ENCODE data around the gene TMEM101.
"Not testable (repeated sequence)": the region's sequence is repeated elsewhere in the genome, so short reads cannot be mapped to it uniquely, and the experiment has no call there.

Gene TMEM101

DNA sequence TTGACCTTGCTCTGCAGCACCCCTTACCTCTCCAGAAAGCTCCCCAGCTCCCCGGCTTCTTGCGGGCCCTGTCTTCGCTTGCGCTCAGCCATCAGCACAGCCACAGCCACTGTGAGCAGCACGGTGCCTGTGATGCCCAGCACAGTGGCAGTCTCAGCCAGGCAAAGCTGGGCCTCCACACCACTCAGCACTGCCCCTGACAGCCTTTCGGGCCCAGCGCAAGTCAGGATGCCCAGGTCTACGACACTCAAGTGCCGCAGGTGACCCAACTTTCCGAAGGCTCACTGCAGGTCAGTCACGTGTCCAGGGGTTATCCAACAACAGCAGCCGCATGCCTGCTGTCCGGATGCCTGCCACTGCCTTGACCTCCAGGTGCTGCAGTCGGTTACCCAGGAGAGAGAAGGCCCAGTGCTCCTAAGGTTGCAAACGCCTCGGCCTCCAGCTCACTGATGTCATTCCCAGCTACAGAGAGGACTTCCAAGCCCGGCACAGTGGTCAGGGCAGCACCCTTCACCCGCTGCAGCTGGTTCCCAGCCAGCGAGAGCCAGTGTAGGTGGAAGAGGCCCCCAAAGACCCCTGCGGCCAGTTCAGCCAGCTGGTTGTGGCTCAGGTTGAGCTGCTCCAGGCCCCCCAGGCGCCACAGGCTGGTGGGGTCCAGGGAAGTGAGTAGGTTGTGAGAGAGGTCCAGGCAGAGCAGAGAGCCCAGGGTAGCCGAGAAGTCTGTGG, 8.9 kb upstream of the TMEM101 start:
- DNase-seq = no peak

DNA sequence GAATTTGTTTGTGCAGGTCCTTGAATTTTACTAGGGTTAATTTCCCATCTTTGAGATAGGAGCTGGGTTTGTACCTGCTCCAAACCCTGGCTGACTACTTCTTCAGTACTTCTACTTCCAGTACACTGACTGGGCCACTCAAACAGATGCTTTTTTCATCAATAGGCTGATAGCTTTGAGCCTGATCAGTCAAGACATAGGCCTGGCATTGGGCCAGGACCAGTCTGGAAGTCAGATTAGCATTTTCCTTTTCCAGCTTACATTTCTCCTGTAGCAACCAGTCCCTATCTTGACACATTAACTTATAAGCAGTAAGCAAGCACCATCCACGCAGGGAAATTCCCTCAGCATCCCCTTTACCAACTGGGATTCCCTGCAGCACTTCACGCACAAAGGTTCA, 7.5 kb upstream of the TMEM101 start:
- DNase-seq = no peak

DNA sequence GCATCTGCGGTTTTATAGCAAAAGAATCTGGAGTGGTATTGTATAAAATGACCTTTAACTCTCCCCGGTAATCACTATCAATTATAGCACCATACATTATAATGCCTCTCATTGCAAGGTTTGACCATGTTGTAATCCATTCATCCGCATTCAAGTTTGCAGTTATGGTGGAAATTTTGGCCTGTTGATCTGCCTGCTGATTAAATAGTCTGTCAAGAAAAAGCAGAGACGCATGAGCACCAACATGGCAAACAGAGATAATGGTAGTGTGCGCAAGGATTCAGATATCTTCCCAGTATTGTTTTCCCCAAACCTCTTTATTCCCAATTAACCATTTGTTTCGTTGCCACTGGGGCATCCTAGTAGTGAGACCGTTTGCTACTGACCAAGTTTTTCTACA, 6.5 kb upstream of the TMEM101 start:
- DNase-seq = not testable (repeated sequence)

DNA sequence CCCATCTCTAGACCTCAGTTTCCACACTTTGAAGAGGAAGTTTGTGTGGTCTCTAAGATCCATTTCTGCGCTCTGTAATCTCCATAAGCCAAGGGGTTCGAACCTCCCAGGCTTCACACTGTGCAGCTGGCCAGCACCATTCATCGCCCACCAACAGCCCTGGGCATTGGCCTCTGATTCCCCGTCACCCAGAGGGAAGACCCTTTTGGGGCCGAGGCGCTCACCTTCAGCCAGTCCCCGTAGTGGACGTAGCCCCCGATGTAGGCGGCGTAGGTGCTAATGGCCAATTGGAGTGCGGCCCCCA, 678 bp downstream of the TMEM101 start:
- no peak for DNase-seq

DNA sequence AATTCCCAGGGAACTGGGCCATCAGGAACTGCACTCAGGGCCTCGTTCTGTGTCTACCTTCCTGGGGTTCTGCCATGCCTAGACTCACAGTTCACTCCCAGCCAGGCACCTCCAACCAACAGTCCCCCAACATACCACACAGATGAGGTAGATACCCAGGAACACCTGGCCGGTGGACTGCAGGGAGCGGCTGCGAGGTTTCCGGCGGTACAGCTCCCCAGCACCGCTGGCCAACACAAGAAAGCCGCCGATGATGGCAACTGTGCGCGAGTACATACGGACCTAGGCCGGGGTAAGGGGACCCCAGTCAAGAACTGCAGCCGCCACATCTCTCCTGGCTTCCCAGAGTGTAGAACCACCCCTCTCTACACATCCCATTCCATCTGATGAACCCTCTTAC, 1.9 kb downstream of the TMEM101 start:
- no peak for DNase-seq

DNA sequence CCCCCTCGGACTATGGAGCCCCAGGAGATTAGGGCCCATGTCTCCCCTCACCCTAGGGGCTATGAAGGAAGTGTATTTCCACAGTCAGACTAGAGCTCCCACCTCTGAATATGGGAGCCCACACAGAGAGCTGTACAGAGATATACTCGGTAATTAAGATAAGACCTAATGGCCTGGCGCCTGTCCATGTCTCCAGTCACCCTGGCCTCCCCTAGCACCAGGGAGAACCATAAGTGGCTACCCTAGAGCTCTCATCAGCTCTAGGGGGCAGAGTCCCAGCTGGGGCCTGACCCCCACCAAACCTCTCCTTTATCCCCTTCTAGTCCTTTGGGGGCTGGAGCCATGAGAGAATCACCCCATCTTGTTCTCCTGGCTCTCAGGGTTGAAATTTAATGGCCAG, 2.4 kb downstream of the TMEM101 start:
- no peak for DNase-seq

DNA sequence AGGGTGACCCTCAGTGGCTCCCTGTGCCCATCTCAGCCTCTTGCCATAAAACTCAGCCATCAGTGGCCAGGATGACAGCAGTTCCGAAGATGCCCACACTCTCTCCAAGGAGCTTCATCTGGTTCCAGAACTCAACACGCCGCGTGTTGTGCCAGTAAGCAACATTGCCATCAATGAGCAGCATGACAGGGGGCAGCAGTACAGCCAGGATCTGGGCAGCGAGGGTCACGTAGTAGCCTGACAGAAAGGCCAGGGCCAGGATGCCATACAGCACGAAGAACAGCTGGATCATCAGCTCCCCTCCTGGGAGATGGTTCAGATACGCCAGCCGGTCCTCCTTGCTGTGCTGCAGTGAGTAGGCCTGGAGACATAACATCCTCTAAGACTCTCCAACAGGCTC, 2.9 kb downstream of the TMEM101 start:
- DNase-seq = no peak

DNA sequence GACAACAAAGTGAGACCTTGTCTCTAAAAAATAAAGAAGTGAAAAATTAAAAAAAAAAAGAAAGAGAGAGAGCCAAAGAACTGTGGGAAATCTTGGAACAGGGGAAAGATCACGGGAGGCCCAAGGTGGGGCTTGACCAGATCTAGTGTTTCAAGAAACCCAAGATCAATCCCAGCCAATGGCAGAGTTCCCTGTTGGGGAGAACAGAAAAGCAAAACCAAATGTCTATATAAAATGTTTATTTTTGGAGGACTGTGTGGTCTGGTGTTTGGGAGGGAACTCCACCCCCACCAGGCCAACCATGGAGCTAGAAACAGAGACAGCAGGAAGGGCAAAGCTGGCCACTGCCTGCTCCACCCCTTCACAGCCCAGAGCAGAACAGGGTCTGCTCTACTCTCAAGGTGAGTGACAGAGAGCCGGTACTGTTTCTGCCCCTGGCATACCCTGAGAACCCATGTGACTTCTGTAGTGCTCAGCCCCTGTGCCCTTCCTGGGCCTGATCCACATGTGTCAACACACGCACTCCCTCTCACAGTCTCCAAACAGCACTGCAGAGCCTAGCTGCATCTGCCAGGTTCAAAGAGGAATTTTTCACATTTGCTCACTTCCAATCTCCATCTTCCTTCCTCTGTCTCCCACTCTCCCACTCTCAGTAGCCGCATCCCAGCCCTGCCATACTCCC, 3.7 kb downstream of the TMEM101 start:
- no peak for DNase-seq

DNA sequence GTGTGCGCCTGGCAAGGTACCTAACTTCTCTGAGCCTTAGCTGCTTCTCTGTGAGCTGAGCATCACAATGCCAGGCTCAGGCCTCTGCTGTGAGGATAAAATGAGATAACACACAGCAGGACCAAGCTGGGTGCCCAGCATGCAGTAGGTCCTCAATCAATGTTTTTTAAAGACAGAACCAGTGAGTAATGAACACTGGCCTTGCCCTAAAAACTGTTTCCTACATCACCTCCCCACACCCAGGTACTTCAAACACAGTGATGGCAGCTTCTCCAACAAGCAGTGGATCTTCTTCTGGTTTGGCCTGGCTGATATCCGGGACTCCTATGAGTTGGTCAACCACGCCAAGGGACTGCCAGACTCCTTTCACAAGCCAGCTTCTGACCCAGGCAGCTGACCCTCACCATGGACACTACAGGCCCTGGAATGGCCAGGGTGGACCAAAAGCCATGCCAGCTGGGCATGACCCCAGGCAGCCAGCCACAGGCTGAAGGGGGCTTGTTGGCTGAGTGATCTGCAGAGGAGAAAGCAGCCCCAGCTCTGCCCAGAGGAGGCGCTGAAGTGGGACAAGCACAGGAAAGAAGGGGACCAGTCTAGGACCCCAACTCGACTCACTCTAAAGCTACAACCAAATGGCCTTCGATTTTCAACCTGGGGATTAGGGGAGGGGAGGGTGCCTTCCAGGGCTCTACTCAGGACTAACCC, 6.4 kb downstream of the TMEM101 start:
- no peak for DNase-seq

DNA sequence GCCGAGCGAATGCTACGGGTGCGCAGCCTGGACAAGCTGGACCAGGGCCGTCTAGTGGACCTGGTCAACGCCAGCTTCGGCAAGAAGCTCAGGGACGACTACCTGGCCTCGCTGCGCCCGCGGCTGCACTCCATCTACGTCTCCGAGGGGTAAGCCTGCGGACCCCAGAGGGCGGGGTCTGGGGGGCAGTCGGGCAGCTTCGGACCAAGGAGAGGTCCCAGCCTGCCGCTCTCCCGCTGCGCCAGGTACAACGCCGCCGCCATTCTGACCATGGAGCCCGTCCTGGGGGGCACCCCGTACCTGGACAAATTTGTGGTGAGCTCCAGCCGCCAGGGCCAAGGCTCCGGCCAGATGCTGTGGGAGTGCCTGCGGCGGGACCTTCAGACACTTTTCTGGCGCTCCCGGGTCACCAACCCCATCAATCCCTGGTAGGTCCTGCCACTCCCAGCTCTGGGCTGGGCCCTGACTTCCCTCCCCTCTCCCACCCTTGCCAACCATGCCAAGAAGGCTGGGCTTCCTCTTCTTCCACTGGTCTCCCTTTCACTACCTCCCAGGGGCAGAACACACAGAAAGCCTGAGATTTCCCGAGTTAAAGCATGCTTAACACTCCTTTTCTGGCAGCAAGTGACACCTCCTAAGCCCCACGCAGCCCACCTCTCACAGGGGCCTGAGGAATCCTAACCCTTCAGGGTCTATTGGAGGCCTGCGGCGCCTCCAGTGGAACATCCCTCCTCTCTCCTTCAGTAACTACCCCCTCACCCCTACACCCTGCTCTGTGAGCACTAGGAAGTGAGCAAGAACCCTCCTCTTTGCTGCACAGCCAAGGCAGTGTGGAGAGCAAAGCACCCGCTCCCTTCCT, 7.2 kb downstream of the TMEM101 start:
- no peak for DNase-seq

DNA sequence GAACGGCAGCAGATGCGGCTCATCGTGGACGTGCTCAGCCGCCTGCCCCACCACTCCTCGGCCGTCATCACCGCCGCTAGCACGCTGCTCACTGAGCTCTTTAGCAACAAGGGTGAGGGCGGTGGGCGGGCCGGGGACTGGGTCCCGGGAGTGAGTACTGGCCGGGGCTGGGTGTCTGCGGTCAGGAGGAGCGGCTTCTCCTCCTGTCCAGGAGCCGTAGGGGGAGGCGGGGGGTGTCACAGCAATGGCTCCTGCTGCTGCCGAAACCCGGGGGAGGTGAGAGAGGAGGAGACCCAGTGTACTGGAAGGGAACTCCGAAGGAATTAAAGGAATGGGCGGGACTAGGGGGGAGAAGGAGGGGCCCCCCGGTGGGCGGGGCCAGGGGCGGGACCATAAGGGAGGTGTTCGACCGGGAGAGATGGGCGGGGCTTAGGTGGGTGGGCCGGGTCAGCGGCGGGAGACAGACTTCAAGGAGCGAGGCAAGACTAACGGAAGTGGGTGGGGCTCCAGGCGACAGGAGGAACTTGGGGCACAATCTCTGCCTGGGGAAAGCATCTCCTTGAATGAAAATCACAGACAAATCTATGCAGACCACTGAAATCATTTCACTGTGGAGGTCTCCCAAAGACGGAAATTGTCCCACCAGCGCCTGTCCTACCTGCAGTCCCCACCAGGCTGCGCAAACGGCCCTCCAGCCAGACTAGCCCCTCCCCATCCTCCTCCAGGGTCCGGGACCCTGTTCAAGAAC, 8.0 kb downstream of the TMEM101 start:
- DNase-seq = peak; percentile 98

DNA sequence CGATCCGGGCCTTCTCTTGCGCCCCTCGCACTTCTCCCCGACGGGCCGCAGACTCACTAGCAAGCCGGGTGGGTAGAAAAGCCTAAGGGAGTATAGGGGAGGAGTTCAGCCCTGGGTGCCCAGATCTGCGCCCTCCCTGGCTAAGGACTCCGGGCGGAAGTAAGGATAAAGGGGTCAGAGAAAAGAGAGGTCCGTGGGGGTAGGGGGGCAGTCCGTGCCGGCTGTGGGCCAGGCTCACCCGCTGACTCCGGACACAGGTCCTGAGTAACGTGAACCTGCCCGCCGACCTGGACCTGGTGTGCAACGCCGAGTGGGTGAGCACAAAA, 8.5 kb downstream of the TMEM101 start:
- no peak for DNase-seq

DNA sequence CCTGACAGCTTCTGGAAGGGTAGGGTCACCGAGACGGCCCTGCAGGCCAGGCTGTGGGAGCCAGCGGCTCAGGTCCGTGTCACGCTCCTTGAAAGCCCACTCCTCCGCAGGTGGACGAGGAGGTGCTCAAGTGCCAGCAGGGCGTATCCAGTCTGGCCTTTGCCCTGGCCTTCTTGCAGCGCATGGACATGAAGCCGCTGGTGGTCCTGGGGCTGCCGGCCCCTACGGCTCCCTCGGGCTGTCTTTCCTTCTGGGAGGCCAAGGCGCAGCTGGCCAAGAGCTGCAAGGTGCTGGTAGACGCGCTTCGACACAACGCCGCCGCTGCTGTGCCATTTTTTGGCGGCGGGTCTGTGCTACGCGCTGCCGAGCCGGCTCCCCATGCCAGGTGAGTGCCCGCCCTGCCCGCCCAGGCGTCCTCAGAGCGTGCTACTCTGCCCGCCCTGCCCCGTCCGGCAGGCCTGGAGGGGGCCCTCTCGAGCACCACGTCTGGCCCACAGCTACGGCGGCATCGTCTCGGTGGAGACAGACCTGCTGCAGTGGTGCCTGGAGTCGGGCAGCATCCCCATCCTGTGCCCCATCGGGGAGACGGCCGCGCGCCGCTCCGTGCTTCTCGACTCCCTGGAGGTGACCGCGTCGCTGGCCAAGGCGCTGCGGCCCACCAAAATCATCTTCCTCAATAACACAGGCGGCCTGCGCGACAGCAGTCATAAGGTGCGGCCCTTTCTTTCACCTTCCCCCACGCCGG, 9.1 kb downstream of the TMEM101 start:
- DNase-seq = peak; percentile 26

DNA sequence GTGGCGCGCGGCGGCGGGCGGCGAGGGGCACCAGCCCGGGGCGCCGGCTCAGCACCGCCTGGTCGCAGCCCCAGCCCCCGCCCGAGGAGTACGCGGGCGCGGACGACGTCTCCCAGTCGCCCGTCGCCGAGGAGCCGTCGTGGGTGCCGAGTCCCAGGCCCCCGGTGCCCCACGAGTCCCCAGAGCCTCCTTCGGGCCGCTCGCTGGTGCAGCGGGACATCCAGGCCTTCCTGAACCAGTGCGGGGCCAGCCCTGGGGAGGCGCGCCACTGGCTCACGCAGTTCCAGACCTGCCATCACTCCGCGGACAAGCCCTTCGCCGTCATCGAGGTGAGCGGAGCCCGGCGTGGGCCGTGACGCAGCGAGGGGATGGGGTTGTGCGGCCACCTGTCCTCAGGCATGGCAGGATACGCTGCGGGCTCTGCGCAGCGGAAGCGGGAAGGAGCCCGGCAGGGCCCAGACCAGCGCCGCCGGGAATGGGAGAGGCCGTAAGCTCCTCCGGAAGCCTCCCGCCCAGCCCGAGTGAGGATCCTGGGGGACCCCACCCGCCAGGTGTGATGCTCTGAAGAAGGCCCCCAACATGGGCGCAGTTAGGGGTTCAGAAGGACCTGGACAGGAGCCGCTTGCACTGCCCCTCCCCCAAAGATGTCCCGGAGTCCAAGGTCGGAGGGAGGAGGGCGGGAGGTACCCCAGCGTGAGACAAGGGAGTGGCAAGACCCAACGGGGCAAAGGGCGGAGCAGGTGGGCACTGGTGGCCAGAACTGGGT, 9.8 kb downstream of the TMEM101 start:
- peak; percentile 12 for DNase-seq

DNA sequence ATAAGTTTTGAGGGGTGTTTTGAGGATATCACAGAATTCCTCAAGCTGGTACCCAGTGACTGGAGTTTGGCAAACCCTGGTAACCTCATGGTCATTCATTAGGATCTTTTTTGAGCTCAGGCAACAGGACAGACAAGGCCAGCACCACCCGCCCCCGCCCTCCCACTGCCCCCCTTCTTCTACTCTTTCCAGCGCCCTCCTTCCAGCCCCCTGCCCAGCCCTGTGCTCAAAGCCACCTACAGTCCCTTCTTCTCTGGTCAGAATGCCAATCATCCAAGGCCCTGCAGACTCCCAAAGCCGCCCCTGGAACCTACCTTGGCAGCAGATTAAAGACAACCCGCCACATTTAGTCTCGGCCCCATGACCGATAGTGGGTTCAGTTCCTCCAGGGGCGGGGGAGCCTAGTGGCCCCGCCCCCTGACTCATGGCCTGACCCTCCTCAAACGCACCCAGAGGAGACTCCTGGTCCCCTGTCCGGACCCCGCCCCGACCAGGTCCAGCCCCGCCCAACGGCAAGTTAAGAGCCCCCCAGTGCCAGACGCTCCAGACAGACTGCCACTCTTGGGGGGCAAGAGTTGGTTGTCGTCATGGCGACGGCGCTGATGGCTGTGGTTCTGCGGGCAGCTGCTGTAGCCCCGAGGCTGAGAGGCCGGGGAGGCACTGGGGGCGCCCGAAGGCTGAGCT, 10.5 kb downstream of the TMEM101 start, which contains the start of gene NAGS:
TSS of gene NAGS (plus strand) at position 546 of the 684 bp plus-strand sequence. CDS start at position 588, 42 bp downstream.
- DNase-seq = no peak

DNA sequence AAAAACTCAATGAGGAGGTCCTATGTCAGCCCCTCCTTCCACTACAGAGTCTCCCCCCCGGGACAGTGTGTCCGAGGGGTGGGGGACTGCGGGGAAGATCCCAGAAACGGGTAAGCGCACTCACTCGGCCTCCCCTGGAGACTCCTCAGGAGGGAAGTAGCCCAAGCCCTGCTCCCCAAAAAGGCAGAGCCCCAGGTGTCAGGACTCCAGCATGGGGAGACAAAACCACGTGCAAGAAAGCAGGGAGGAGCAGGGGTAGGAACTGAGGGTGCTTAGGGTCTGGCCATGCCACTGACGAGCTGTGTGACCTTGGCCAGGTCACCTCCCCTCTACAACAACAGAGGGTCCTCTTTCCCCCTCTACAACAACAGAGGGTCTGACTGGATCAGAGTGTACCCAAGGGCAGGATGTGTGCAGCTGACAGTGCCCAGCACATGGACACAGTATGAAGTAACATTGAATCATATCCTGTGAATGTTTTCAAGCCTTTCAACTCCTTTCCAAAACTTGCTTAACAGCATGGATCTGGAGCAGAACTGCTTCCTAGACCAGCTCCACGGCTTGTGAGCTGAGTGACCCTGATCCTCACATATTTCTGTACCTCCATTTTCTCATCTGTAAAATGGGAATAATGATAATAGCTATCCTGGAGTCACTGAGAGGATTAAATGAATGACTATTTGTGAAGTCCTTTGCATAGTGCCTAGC, 12.5 kb downstream of the TMEM101 start:
- no peak for DNase-seq

DNA sequence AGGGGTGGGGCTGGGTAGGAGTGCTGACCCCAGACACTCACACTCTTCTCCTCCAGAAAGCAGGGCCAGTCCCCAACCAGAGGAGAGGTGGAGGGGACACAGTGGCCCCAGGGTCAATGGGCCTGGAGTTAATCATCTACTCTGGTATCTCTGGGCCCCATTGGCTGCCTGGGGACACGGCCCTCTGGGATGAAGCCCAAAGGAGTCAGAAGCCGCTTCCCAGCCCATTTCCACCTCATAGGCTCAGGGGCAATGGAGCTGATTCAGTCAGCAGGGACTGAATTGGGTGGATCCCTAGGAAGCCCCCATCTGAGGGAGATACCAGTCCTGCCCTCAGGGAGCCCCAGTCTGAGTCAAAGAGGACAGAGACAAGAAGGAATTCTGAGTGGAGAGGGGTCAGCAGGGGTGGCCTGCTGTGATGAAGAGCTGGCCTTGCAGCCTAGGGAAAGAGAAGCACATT, 13.3 kb downstream of the TMEM101 start:
- DNase-seq = no peak

DNA sequence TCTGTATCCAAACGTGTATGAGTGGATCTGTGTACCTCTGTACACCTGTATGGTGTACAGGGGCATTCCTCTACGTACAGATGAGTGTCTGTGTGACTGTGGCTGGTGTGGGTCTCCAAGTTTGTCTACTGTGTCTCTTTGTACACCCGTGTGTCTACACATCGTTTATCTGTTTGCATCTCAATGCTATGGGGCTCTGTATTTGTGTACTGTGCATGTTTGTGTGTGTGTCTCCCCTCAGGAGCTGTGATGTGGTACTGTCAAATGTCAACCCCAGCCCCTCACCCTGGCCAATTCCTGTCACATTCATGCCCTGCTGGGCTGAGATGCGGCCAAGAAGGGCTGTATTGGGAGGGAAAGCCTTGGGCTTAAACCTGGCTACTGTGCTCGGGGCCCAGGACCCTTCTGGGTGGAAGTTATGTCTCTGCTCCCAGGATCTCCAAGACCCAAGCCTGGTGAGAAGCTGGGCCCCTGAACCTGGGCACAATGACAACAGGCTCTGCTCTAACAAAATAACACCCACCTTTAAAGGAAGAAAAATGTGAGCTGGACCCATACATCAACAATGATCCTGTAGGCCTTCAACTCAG, 13.8 kb downstream of the TMEM101 start:
- no peak for DNase-seq

DNA sequence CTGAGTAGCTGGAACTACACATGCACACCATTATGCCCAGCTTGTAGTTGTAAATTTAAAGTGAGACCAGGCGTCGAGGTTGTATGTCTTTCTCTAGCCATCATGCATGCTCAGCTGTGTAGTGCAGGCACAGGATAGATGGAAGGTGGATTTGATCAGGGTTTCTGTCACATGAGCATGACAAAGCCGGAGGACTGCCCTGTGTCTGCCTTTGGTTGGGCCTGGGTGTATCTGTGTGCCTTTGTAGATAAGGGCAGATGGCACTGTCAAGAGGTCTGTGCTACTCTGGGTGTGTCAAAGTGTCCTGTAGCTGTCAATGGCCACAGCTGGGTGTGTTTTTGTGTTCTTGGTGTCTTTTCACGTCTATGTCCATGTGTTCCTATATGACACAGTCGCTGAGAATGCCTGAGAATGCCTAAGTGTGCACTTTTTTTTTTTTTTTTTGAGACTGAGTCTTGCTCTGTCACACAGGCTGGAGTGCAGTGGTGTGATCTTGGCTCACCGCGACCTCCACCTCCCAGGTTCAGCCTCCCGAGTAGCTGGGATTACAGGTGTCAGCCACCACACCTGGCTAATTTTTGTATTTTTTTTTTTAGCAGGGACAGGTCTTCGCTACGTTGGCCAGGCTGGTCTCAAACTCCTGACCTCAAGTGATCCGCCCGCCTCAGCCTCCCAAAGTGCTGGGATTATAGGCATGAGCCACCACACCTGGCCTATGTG, 14.5 kb downstream of the TMEM101 start:
- DNase-seq = no peak

Measured in stimulated activated CD4-positive, alpha-beta T cell treated with anti-CD3 and anti-CD28 coated beads, Interleukin-4, amount 100 ng/mL, for 24 hours (primary cell).